Measurements from ENCODE around the gene PCDHGA5. TPM values are rescaled to one million over a fixed set of nuclear protein-coding genes. Genes with fewer than 3 reads are reported as not detected.

The PCDHGA5 gene
- total RNA-seq, 2 experiments from 2014 or later: 0.08 TPM; not detected in 1

DNA sequence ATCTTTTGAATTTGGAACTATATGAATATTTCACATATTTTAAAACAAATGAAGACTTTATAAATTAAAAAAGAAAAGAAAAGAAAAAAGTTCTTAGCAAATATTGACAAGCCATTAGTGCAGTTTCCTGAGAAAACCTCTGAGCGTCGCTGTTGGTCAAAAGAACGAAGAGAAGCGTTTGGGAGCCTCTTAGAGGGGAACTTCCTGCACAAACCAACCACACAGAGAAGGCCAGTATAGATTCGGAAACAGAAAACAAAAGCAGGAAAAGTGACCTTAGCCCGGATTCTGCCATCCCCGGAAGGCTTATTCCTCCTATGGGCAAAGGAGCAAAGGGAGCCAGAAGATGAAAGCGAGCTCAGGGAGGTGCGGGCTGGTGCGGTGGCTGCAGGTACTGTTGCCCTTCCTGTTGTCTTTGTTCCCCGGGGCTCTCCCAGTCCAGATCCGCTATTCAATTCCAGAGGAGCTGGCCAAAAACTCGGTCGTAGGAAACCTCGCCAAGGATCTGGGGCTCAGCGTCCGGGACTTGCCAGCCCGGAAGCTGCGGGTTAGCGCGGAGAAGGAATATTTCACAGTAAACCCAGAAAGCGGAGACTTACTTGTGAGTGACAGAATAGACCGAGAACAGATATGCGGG is 4.1 kb upstream of the PCDHGA5 start, which contains the start of gene PCDHGB2:
Gene PCDHGB2 (plus strand): TSS at position 205 of the 637 bp plus-strand sequence. CDS start 142 bp downstream, at position 347.
- Histone ChIP-seq H3K4me3 (ENCODE audit: low read length) (peak within 1 kb of the TSS; percentile 45), H3K36me3 (ENCODE audit: insufficient read depth, low read length) (no peaks in the 10 kb centered on the region), H3K27ac (ENCODE audit: low read depth in 1 of 2, low read length in 2 of 2) (no peak within 1 kb of the TSS), H3K9me3 (ENCODE audit: control insufficient read depth in 1 of 2, insufficient read depth in 1 of 2, low read length in 2 of 2) (peaks cover 44 to 52% of the 10 kb centered on the region in 2 experiments), H3K4me1 (ENCODE audit: insufficient read depth, low read length) (peaks cover 8% of the 10 kb centered on the region), H3K27me3 (ENCODE audit: control insufficient read depth in 1 of 2, insufficient read depth in 2 of 2, low read length in 2 of 2) (peaks cover 55 to 88% of the 10 kb centered on the region in 2 experiments)
- TF ChIP-seq CTCF (IDR thresholded peaks at IDR 0.05): no peak
- Mint-ChIP-seq H3K4me1 (ENCODE audit: low read depth) (peaks cover 6% of the 10 kb centered on the region), H3K27me3 (peaks cover 91% of the 10 kb centered on the region), H3K36me3 (ENCODE audit: low read depth) (peaks cover 42% of the 10 kb centered on the region), H3K4me3 (peak within 1 kb of the TSS; percentile 81), H3K27ac (no peak within 1 kb of the TSS), H3K9me3 (peaks cover 28% of the 10 kb centered on the region)
- POLR2A ChIA-PET: no interaction called here
- peak in 3 of 14 experiments; percentile 48 to 58 (median 50) for DNase-seq
- CTCF ChIA-PET: interaction anchor here (0.9 to 1.5 kb wide), 2 partner anchors 10 to 204 kb away, joined by 3 to 6 read pairs; partner anchors contain the start of gene PCDHGB3
- intact Hi-C loops (cut with DNase I, micrococcal nuclease): loop anchor here (10.0 kb wide), 2 partner anchors 55 to 135 kb away; partner anchors contain the start of genes PCDHB14 (in 1 of the 2), PCDHGA10 (in 1 of the 2) and PCDHGB7 (in 1 of the 2)
- ATAC-seq (ENCODE audit: poor library complexity): no peak

DNA sequence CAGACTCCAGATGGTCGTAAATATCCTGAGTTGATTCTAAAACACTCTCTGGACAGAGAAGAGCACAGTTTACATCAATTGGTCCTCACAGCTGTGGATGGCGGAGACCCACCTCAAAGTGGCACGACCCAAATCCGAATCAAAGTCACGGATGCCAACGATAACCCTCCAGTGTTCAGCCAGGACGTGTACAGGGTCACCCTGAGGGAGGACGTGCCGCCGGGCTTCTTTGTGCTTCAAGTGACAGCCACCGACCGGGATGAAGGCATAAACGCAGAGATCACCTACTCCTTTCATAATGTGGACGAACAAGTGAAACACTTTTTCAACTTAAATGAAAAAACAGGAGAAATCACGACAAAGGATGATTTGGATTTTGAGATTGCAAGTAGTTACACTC is 3.3 kb upstream of the PCDHGA5 start:
- Histone ChIP-seq H3K36me3 (ENCODE audit: insufficient read depth, low read length) (no peaks in the 10 kb centered on the region), H3K9me3 (ENCODE audit: control insufficient read depth in 1 of 2, insufficient read depth in 1 of 2, low read length in 2 of 2) (peaks cover 44 to 52% of the 10 kb centered on the region in 2 experiments), H3K27me3 (ENCODE audit: control insufficient read depth in 1 of 2, insufficient read depth in 2 of 2, low read length in 2 of 2) (peaks cover 55 to 88% of the 10 kb centered on the region in 2 experiments), H3K4me1 (ENCODE audit: insufficient read depth, low read length) (peaks cover 3% of the 10 kb centered on the region), H3K4me3 (ENCODE audit: low read length) (no peak overlapping the region), H3K27ac (ENCODE audit: low read depth in 1 of 2, low read length in 2 of 2) (no peak overlapping the region)
- Mint-ChIP-seq H3K9me3 (peaks cover 32% of the 10 kb centered on the region), H3K4me3 (no peak overlapping the region), H3K27ac (no peak overlapping the region), H3K4me1 (ENCODE audit: low read depth) (peaks cover 6% of the 10 kb centered on the region), H3K36me3 (ENCODE audit: low read depth) (peaks cover 47% of the 10 kb centered on the region), H3K27me3 (peaks cover 91% of the 10 kb centered on the region)
- no peak for ATAC-seq (ENCODE audit: poor library complexity)
- ChIA-PET CTCF (interaction anchor here (0.9 kb wide), 1 partner anchor 10 kb away, joined by 3 read pairs; the partner anchor contains the start of gene PCDHGB3), POLR2A (no interaction called here)
- DNase-seq: no peak
- TF ChIP-seq CTCF (IDR thresholded peaks at IDR 0.05): no peak
- intact Hi-C loops (cut with DNase I, micrococcal nuclease): loop anchor here (10.0 kb wide), 2 partner anchors 54 to 136 kb away; partner anchors contain the start of genes PCDHB14 (in 1 of the 2), PCDHGA10 (in 1 of the 2) and PCDHGB7 (in 1 of the 2)

DNA sequence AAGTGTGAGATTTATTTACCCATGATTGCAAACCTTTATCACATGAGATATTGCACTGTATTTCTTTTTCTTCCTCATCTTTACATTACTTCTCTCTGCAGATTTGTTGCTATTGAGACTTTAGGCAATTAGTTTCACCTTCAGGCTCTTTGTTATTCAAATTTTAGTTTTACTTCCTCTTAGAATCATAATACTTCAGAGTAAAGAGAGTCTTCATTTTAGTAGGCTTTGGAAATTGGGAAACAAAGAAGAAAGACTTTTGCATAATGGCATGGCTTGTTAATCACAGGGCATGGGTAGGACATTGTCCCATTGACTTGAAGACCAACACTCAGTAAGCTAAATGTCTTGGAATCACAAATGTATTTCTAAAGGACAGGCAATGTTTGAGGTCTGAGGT is 1.2 kb upstream of the PCDHGA5 start:
- Histone ChIP-seq H3K9me3 (ENCODE audit: control insufficient read depth in 1 of 2, insufficient read depth in 1 of 2, low read length in 2 of 2) (peaks cover 52 to 56% of the 10 kb centered on the region in 2 experiments), H3K27ac (ENCODE audit: low read depth in 1 of 2, low read length in 2 of 2) (no peak overlapping the region), H3K4me1 (ENCODE audit: insufficient read depth, low read length) (peaks cover 3% of the 10 kb centered on the region), H3K27me3 (ENCODE audit: control insufficient read depth in 1 of 2, insufficient read depth in 2 of 2, low read length in 2 of 2) (peaks cover 55 to 87% of the 10 kb centered on the region in 2 experiments), H3K4me3 (ENCODE audit: low read length) (no peak overlapping the region), H3K36me3 (ENCODE audit: insufficient read depth, low read length) (no peaks in the 10 kb centered on the region)
- ATAC-seq (ENCODE audit: poor library complexity) (no peak), DNase-seq (no peak)
- Mint-ChIP-seq H3K27me3 (peaks cover 89% of the 10 kb centered on the region), H3K9me3 (peaks cover 29% of the 10 kb centered on the region), H3K36me3 (ENCODE audit: low read depth) (peaks cover 39% of the 10 kb centered on the region), H3K4me1 (ENCODE audit: low read depth) (peaks cover 6% of the 10 kb centered on the region), H3K4me3 (no peak overlapping the region), H3K27ac (no peak overlapping the region)
- CTCF ChIA-PET: no interaction called here
- intact Hi-C loops (cut with DNase I, micrococcal nuclease): loop anchor here (10.0 kb wide), 2 partner anchors 52 to 138 kb away; partner anchors contain the start of genes PCDHB14 (in 1 of the 2), PCDHGA10 (in 1 of the 2) and PCDHGB7 (in 1 of the 2)
- POLR2A ChIA-PET: no interaction called here
- TF ChIP-seq CTCF (IDR thresholded peaks at IDR 0.05): no peak

All from CD4-positive, alpha-beta T cell (primary cell).